K562 (cell line): Measurements from ENCODE around the gene KIF26B. TPM values are rescaled to one million over a fixed set of nuclear protein-coding genes. Genes with fewer than 3 reads are reported as not detected.

ENCODE experiments used
- ATAC-seq: fragments of 200-7000 bp; cut with Tn5 transposase; 3 replicates; pipeline ENCODE4 v1.9.1; 2020; ENCODE audit warnings: moderate library complexity
- BruUV-seq: library from RNA; stranded (reverse); fragments of 400-500 nt; replicated peaks from 2 replicates; lab custom pipeline; 2021; lab: Mats Ljungman, UMichigan
- CTCF ChIA-PET: fragments of 300-600 bp; formaldehyde crosslinking; extraction: SDS; loops from one replicate; lab custom pipeline; 2021; ENCODE audit warnings: low intra/inter-chr PET ratio; lab: Yijun Ruan, JAX
- POLR2A ChIA-PET: fragments of 300-600, 350-650 bp; sonication (Branson Sonifier 250); formaldehyde crosslinking; extraction: SDS; loops from one replicate; lab custom pipeline; 2021; ENCODE audit warnings: antibody characterized with exemption, inconsistent platforms; lab: Yijun Ruan, JAX
- DNase-seq, 4 experiments: peaks; one replicate each; pipeline versions ENCODE4 v3.0.0 to v3.0.0-alpha.2; 2011 to 2018; ENCODE audit warnings: low spot score in 3 of 4, mixed read lengths in 3 of 4; ENCODE audit errors: extremely low read depth in 1 of 4
- FAIRE-seq: peaks from 2 replicates; lab custom pipeline; 2011; peaks lifted over from hg19 to GRCh38; lab: Jason Lieb, UNC
- H2AFZ ChIP-seq: 2 replicates; pipeline ENCODE4 v1.6.0; 2011; ENCODE audit warnings: low read depth, low read length, control low read depth, inconsistent platforms
- H3K27ac ChIP-seq: fragments of 200-600 bp; 3 replicates; pipeline ENCODE4 v1.8.0; 2011; ENCODE audit warnings: low read depth, mild to moderate bottlenecking, control low read depth, inconsistent platforms, low read length, moderate library complexity, mixed read lengths; ENCODE audit errors: extremely low read depth
- H3K27me3 ChIP-seq, 2 experiments: fragments of 300-600 bp in 1 of 2; 2 replicates in 1 of 2; 3 replicates in 1 of 2; pipeline versions ENCODE4 v1.6.0 to v1.8.0; 2011; ENCODE audit warnings: inconsistent platforms in 2 of 2, low read length in 2 of 2, mild to moderate bottlenecking in 1 of 2, mixed read lengths in 1 of 2, moderate library complexity in 1 of 2; ENCODE audit not compliant: control insufficient read depth in 2 of 2, insufficient read depth in 2 of 2
- H3K36me3 ChIP-seq: fragments of 300-600 bp; 3 replicates; pipeline ENCODE4 v1.8.0; 2011; ENCODE audit warnings: mild to moderate bottlenecking, low read length, inconsistent platforms; ENCODE audit not compliant: control insufficient read depth, insufficient read depth
- H3K4me1 ChIP-seq, 2 experiments: fragments of 200-600 bp in 1 of 2; replicated peaks in 1 of 2; 2 replicates in 1 of 2; 3 replicates in 1 of 2; pipeline versions ENCODE4 v1.5.1 to v1.8.0; 2011; ENCODE audit warnings: inconsistent platforms in 2 of 2, low read length in 2 of 2, mild to moderate bottlenecking in 1 of 2, mixed read lengths in 1 of 2, moderate library complexity in 1 of 2; ENCODE audit not compliant: control insufficient read depth in 2 of 2, insufficient read depth in 2 of 2
- H3K4me2 ChIP-seq: 2 replicates; pipeline ENCODE4 v1.6.1; 2011; ENCODE audit warnings: low read length, control low read depth, inconsistent platforms, mixed read lengths; ENCODE audit not compliant: insufficient read depth
- H3K4me3 ChIP-seq: fragments of 200-600 bp; sonication (generic), shearing (Covaris generic); 2 replicates; pipeline ENCODE4 v1.5.1; 2016; ENCODE audit warnings: control low read depth, inconsistent platforms
- H3K79me2 ChIP-seq: fragments of 200-600 bp; 3 replicates; pipeline ENCODE4 v1.8.0; 2011; ENCODE audit warnings: low read length, inconsistent platforms; ENCODE audit not compliant: control insufficient read depth, insufficient read depth
- H3K9ac ChIP-seq, 2 experiments: 2 replicates each; pipeline versions ENCODE4 v1.6.0 to v1.6.1; 2011; ENCODE audit warnings: low read depth in 2 of 2, low read length in 2 of 2, control low read depth in 1 of 2, inconsistent platforms in 1 of 2, mild to moderate bottlenecking in 1 of 2, mixed read lengths in 1 of 2; ENCODE audit not compliant: insufficient read depth in 1 of 2
- H3K9me1 ChIP-seq: one replicate; pipeline ENCODE4 v1.6.0; 2011; ENCODE audit warnings: inconsistent platforms, mild to moderate bottlenecking, low read length, moderate library complexity; ENCODE audit not compliant: control insufficient read depth, insufficient read depth
- H3K9me3 ChIP-seq: replicated peaks from 2 replicates; pipeline ENCODE4 v1.5.1; 2011; ENCODE audit warnings: low read depth, low read length, inconsistent platforms; ENCODE audit not compliant: control insufficient read depth, insufficient read depth
- H4K20me1 ChIP-seq: replicated peaks from 2 replicates; pipeline ENCODE4 v1.6.1; 2011; ENCODE audit warnings: low read length, inconsistent platforms, mixed read lengths; ENCODE audit not compliant: control insufficient read depth, insufficient read depth
- EZH2 ChIP-seq: IDR thresholded peaks from 2 replicates; pipeline ENCODE4 v1.6.1; 2012; ENCODE audit warnings: low read depth, mild to moderate bottlenecking, inconsistent platforms, low read length, borderline replicate concordance
- GTF2E2 ChIP-seq: fragments of 200-800 bp; sonication (Bioruptor generic); IDR thresholded peaks from 2 replicates; pipeline ENCODE4 v1.6.1; 2016; ENCODE audit warnings: missing genetic modification characterization, missing compliant biosample characterization
- LEF1 ChIP-seq: fragments of 450-650 bp; IDR thresholded peaks from 2 replicates; pipeline ENCODE4 v1.6.1; 2016; ENCODE audit warnings: mild to moderate bottlenecking
- MBD2 ChIP-seq: sonication (generic); IDR thresholded peaks from 2 replicates; pipeline ENCODE4 v1.6.1; 2016; ENCODE audit warnings: low read depth, borderline replicate concordance
- NUFIP1 ChIP-seq: fragments of 450-650 bp; IDR thresholded peaks from 2 replicates; pipeline ENCODE4 v1.6.1; 2018; ENCODE audit not compliant: partially characterized antibody
- PHF8 ChIP-seq: fragments of 200-600 bp; sonication (generic); IDR thresholded peaks from 2 replicates; pipeline ENCODE4 v1.6.1; 2012; ENCODE audit warnings: mixed run types, mild to moderate bottlenecking, inconsistent platforms, low read length, moderate library complexity, borderline replicate concordance
- SAFB2 ChIP-seq: fragments of 200-400 bp; formaldehyde crosslinking; IDR thresholded peaks from 2 replicates; pipeline ENCODE4 v1.6.1; 2018; ENCODE audit warnings: borderline replicate concordance, low read length, low read depth, moderate library complexity; ENCODE audit not compliant: severe bottlenecking
- WHSC1 ChIP-seq: IDR thresholded peaks from one replicate; pipeline ENCODE4 v1.6.1; 2012; ENCODE audit warnings: low read length, control low read depth, inconsistent platforms
- ZNF311 ChIP-seq: fragments of 250-450 bp; sonication (Bioruptor Pico); IDR thresholded peaks from 2 replicates; pipeline ENCODE4 v1.4.0; 2020; ENCODE audit warnings: mild to moderate bottlenecking, moderate library complexity
- WGBS: fragments of 100-300 bp; shearing (Covaris generic); methylation state at CpG from one replicate; pipeline ENCODE4 v1.1.6; 2016; ENCODE audit warnings: low coverage, mixed read lengths; ENCODE audit not compliant: insufficient coverage; ENCODE audit errors: missing lambda C conversion rate; 5-methylcytosine and 5-hydroxymethylcytosine counted together
- in situ Hi-C: fragments of 300-500 bp; cut with MboI; formaldehyde crosslinking; loops from 4 replicates; pipeline ENCODE4 v1.15.0; 2018; ENCODE audit warnings: inconsistent platforms, mixed read lengths
- intact Hi-C: fragments of 100-400 bp; cut with micrococcal nuclease; formaldehyde crosslinking; loops from 2 replicates; pipeline ENCODE4 v1.14.2; 2022
- polyA plus RNA-seq, 8 experiments: library from polyadenylated mRNA; depleted of rRNA in 4 of 8; stranded (reverse) in 5 of 8; unstranded in 3 of 8; fragments of >200 nt; fragmentation: Nextera tagmentation in 2 of 8; fragmentation: Illumina TruSeq in 1 of 8; extraction: Ambion mirVana in 2 of 8; extraction: Trizol in 1 of 8; gene quantifications; 2 replicates each; pipeline versions ENCODE4 v1.2.1 to v1.2.3, GENCODE V29; 2011 to 2014; ENCODE audit warnings: inconsistent platforms in 1 of 8, missing spikeins in 1 of 8
- total RNA-seq, 7 experiments: library from RNA; depleted of rRNA in 6 of 7; stranded (reverse); fragments of >200 nt in 6 of 7; fragmentation: Illumina TruSeq in 2 of 7; extraction: Trizol in 2 of 7; gene quantifications; 2 replicates each; pipeline versions ENCODE4 v1.2.1 to v1.2.3, GENCODE V29; 2011 to 2021; ENCODE audit warnings: low replicate concordance in 1 of 7
- TF ChIP-seq, protein P1 (sequence below), 2 experiments: fragments of 450-650 bp; conservative IDR thresholded peaks; 2 replicates each; pipeline ENCODE4 v1.6.1; 2017; ENCODE audit warnings: mild to moderate bottlenecking in 2 of 2, moderate library complexity in 2 of 2
- TF ChIP-seq, protein P2 (sequence below): fragments of 450-650 bp; IDR thresholded peaks from 2 replicates; pipeline ENCODE4 v1.6.1; 2018; ENCODE audit not compliant: partially characterized antibody
- TF ChIP-seq, protein P3 (sequence below): fragments of 450-650 bp; formaldehyde crosslinking; IDR thresholded peaks from 2 replicates; pipeline ENCODE4 v1.4.0; 2020; ENCODE audit warnings: mild to moderate bottlenecking, moderate library complexity
- TF ChIP-seq, protein P4 (sequence below): fragments of 250-450 bp; sonication (Bioruptor Pico); IDR thresholded peaks from 2 replicates; pipeline ENCODE4 v1.8.0; 2022; ENCODE audit warnings: moderate library complexity, mild to moderate bottlenecking, inconsistent platforms

KIF26B gene
- total and polyA plus RNA-seq, 9 of the 15 experiments (the other 6 are each of a cell fraction or from before 2014, with no cell fraction given) = 0.02 to 0.08 (median 0.03) TPM; not detected in 6

DNA sequence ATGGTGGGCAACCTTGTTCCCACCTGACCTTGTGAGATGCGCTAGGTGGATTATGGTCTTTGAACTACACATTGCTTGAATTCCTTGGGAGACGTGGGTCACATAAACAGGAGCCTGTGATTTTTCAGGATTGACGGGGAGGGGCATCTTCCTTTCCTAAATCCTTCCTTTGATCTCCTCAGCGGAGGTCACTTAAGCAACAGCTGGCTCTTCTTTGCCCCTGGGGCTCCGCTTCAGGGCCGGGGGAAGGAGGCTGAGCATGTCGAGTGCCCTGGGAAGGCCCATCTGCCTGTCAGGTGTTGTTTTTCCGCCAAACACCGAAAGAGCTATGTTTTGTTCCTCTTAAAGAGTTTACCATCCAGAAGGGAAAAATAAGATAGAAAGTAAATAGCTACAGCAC, 40.6 kb downstream of the KIF26B start (continued):
- no peak for TF ChIP-seq SAFB2
- no peak for TF ChIP-seq WHSC1
- TF ChIP-seq PHF8 = no peak
- TF ChIP-seq, protein P1, sequence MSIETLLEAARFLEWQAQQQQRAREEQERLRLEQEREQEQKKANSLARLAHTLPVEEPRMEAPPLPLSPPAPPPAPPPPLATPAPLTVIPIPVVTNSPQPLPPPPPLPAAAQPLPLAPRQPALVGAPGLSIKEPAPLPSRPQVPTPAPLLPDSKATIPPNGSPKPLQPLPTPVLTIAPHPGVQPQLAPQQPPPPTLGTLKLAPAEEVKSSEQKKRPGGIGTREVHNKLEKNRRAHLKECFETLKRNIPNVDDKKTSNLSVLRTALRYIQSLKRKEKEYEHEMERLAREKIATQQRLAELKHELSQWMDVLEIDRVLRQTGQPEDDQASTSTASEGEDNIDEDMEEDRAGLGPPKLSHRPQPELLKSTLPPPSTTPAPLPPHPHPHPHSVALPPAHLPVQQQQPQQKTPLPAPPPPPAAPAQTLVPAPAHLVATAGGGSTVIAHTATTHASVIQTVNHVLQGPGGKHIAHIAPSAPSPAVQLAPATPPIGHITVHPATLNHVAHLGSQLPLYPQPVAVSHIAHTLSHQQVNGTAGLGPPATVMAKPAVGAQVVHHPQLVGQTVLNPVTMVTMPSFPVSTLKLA (conservative IDR thresholded peaks at IDR 0.05) = no peak
- no peak for TF ChIP-seq NUFIP1
- no peak for TF ChIP-seq LEF1

DNA sequence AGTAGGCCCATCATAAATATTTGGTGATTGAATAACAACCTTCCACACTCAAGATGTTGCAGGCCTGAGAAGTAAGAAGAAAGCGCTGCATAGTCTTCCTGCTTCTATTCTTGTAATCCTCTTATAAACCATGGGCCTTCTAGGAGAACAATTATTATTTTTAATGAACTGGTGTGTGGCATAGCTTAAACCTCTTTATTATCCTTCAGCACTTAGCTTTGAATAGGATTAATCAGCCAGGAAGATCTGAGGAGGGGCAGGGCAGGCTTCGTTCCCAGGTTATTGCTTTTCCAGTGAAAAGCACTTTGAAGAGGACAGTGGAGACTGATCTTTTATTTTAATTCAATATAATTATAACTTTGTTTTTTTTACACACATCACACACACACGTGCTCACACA, 42.3 kb downstream of the KIF26B start:
- POLR2A ChIA-PET = interaction anchor here (1.5 to 2.0 kb wide), 2 partner anchors 12 kb away, joined by 6 to 7 read pairs; no protein-coding TSS in a partner anchor
- no peak overlapping the region for H2AFZ ChIP-seq
- H3K4me1 ChIP-seq = no peaks in the 10 kb centered on the region
- no peak overlapping the region for H3K4me2 ChIP-seq
- in situ Hi-C loops (no loop called here), intact Hi-C loops (no loop called here)
- no peaks in the 10 kb centered on the region for H3K9me3 ChIP-seq
- WGBS = 3% methylated on average over 3 of the region's 3 CpGs
- 0 out of 2 replicates have a peak, but pooled peaks cover 3% of the 10 kb centered on the region for H4K20me1 ChIP-seq
- H3K4me3 ChIP-seq = no peak overlapping the region
- ATAC-seq = no peak
- H3K9me1 ChIP-seq = no peaks in the 10 kb centered on the region
- no TSS peak for BruUV-seq
- FAIRE-seq = no peak
- H3K27me3 ChIP-seq = peaks cover 21 to 29% of the 10 kb centered on the region in 2 experiments; a peak in 4 of 5 replicates
- H3K36me3 ChIP-seq = no peaks in the 10 kb centered on the region
- CTCF ChIA-PET = no interaction called here
- H3K27ac ChIP-seq = no peak overlapping the region
- H3K79me2 ChIP-seq = no peaks in the 10 kb centered on the region
- H3K9ac ChIP-seq = no peak overlapping the region
- no peak for DNase-seq
- TF ChIP-seq, protein P2, sequence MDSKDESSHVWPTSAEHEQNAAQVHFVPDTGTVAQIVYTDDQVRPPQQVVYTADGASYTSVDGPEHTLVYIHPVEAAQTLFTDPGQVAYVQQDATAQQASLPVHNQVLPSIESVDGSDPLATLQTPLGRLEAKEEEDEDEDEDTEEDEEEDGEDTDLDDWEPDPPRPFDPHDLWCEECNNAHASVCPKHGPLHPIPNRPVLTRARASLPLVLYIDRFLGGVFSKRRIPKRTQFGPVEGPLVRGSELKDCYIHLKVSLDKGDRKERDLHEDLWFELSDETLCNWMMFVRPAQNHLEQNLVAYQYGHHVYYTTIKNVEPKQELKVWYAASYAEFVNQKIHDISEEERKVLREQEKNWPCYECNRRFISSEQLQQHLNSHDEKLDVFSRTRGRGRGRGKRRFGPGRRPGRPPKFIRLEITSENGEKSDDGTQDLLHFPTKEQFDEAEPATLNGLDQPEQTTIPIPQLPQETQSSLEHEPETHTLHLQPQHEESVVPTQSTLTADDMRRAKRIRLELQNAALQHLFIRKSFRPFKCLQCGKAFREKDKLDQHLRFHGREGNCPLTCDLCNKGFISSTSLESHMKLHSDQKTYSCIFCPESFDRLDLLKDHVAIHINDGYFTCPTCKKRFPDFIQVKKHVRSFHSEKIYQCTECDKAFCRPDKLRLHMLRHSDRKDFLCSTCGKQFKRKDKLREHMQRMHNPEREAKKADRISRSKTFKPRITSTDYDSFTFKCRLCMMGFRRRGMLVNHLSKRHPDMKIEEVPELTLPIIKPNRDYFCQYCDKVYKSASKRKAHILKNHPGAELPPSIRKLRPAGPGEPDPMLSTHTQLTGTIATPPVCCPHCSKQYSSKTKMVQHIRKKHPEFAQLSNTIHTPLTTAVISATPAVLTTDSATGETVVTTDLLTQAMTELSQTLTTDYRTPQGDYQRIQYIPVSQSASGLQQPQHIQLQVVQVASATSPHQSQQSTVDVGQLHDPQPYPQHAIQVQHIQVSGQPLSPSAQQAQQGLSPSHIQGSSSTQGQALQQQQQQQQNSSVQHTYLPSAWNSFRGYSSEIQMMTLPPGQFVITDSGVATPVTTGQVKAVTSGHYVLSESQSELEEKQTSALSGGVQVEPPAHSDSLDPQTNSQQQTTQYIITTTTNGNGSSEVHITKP = no peak
- no peak for TF ChIP-seq ZNF311 (CRISPR knock-in tag)
- TF ChIP-seq, protein P3, sequence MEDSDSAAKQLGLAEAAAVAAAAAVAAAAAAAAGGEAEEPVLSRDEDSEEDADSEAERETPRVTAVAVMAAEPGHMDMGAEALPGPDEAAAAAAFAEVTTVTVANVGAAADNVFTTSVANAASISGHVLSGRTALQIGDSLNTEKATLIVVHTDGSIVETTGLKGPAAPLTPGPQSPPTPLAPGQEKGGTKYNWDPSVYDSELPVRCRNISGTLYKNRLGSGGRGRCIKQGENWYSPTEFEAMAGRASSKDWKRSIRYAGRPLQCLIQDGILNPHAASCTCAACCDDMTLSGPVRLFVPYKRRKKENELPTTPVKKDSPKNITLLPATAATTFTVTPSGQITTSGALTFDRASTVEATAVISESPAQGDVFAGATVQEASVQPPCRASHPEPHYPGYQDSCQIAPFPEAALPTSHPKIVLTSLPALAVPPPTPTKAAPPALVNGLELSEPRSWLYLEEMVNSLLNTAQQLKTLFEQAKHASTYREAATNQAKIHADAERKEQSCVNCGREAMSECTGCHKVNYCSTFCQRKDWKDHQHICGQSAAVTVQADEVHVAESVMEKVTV (CRISPR knock-in tag) = no peak
- no peak for TF ChIP-seq MBD2
- TF ChIP-seq GTF2E2 (tag) = no peak
- TF ChIP-seq EZH2 = no peak
- TF ChIP-seq, protein P4, sequence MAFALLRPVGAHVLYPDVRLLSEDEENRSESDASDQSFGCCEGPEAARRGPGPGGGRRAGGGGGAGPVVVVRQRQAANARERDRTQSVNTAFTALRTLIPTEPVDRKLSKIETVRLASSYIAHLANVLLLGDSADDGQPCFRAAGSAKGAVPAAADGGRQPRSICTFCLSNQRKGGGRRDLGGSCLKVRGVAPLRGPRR (CRISPR knock-in tag) = no peak
